Lung (tissue), 12 donors: ENCODE measurements around the gene PCDHB7. TPM values are rescaled to one million over a fixed set of nuclear protein-coding genes. Genes with fewer than 3 reads are reported as not detected.
"Not testable (repeated sequence)": the region's sequence is repeated elsewhere in the genome, so short reads cannot be mapped to it uniquely, and the experiment has no call there.

Source experiments
- ATAC-seq: fragments of 200-7000 bp; cut with Tn5 transposase; one replicate; pipeline ENCODE4 v1.9.1; 2020; ENCODE audit warnings: moderate number of reproducible peaks; ENCODE audit not compliant: insufficient read depth, low FRiP score
- DNase-seq, 3 donors: peaks; one replicate each; pipeline ENCODE4 v3.0.0-alpha.2; 2013 to 2017
- H3K27ac ChIP-seq, 2 donors: one replicate each; pipeline ENCODE4 v1.5.1; 2013; ENCODE audit warnings: mild to moderate bottlenecking in 2 of 2, moderate library complexity in 2 of 2, control low read depth in 1 of 2, inconsistent platforms in 1 of 2, low read depth in 1 of 2, low read length in 1 of 2
- H3K27me3 ChIP-seq, 3 donors: one replicate each; pipeline ENCODE4 v1.5.1; 2013; ENCODE audit warnings: low read length in 2 of 3; ENCODE audit not compliant: control insufficient read depth in 3 of 3, insufficient read depth in 3 of 3
- H3K36me3 ChIP-seq, 4 donors: one replicate each; pipeline ENCODE4 v1.5.1; 2013; ENCODE audit warnings: low read length in 4 of 4, mild to moderate bottlenecking in 1 of 4, moderate library complexity in 1 of 4; ENCODE audit not compliant: control insufficient read depth in 4 of 4, insufficient read depth in 4 of 4
- H3K4me1 ChIP-seq, 5 donors: one replicate each; pipeline ENCODE4 v1.5.1; 2013; ENCODE audit warnings: low read length in 5 of 5, mild to moderate bottlenecking in 2 of 5, moderate library complexity in 1 of 5; ENCODE audit not compliant: control insufficient read depth in 5 of 5, insufficient read depth in 5 of 5
- H3K4me3 ChIP-seq: one replicate; pipeline ENCODE4 v1.5.1; 2013; ENCODE audit warnings: mild to moderate bottlenecking, control low read depth, moderate library complexity
- H3K9ac ChIP-seq, 2 donors: one replicate each; pipeline ENCODE4 v1.5.1; 2013; ENCODE audit warnings: low read length in 2 of 2, control low read depth in 1 of 2; ENCODE audit not compliant: insufficient read depth in 1 of 2
- H3K9me3 ChIP-seq, 4 donors: one replicate each; pipeline ENCODE4 v1.5.1; 2013; ENCODE audit warnings: low read length in 3 of 4, mild to moderate bottlenecking in 1 of 4, moderate library complexity in 1 of 4; ENCODE audit not compliant: control insufficient read depth in 4 of 4, insufficient read depth in 3 of 4
- WGBS, 2 donors: extraction: QIAGEN DNeasy Blood & Tissue Kit; methylation state at CpG; one replicate each; pipeline ENCODE4 v1.1.7; 2013; 5-methylcytosine and 5-hydroxymethylcytosine counted together
- polyA plus RNA-seq, 2 donors: library from polyadenylated mRNA; stranded (reverse); fragments of 200-250 nt; gene quantifications; one replicate each; pipeline ENCODE4 v1.2.1, GENCODE V29; 2013
- total RNA-seq, 2 donors: library from RNA; depleted of rRNA in 1 of 2; stranded (reverse); fragments of >200 nt in 1 of 2; gene quantifications; one replicate each; pipeline ENCODE4 v1.2.1, GENCODE V29; 2014 to 2021
- TF ChIP-seq, protein P1 (sequence below): IDR thresholded peaks from 2 replicates; pipeline ENCODE4 v1.5.1; 2012; ENCODE audit warnings: mild to moderate bottlenecking; ENCODE audit errors: control extremely low read depth, extremely low read depth
- donor health status: control.
- donor health status: control.
- donor health status: Bipolar disorder and iron deficiency.
- donor health status: healthy.
- donor health status: DM: yes; HTN: yes; CAD: no.

PCDHB7 gene
- total and polyA plus RNA-seq, 4 donors, result 0.31 to 4.7 (median 1.8) TPM

- Histone ChIP-seq H3K4me1 (no peaks in the 10 kb centered on the region), H3K4me3 (no peak overlapping the region), H3K9ac (no peak overlapping the region), H3K36me3 (no peaks in the 10 kb centered on the region), H3K27me3 (peaks cover 0 to 2% (median 0%) of the 10 kb centered on the region in 3 donors), H3K27ac (no peak overlapping the region), H3K9me3 (peaks cover 3 to 30% (median 11%) of the 10 kb centered on the region in 4 donors)
- DNase-seq, result no peak
- 33 to 41% methylated on average over 33 of the region's 33 CpGs for WGBS, 2 donors
- TF ChIP-seq, protein P1, sequence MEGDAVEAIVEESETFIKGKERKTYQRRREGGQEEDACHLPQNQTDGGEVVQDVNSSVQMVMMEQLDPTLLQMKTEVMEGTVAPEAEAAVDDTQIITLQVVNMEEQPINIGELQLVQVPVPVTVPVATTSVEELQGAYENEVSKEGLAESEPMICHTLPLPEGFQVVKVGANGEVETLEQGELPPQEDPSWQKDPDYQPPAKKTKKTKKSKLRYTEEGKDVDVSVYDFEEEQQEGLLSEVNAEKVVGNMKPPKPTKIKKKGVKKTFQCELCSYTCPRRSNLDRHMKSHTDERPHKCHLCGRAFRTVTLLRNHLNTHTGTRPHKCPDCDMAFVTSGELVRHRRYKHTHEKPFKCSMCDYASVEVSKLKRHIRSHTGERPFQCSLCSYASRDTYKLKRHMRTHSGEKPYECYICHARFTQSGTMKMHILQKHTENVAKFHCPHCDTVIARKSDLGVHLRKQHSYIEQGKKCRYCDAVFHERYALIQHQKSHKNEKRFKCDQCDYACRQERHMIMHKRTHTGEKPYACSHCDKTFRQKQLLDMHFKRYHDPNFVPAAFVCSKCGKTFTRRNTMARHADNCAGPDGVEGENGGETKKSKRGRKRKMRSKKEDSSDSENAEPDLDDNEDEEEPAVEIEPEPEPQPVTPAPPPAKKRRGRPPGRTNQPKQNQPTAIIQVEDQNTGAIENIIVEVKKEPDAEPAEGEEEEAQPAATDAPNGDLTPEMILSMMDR, result no peak
- no peak for ATAC-seq
Measured at GRCh38 chr5:141150224-141150992, 22.0 kb upstream of the PCDHB7 start.

DNA sequence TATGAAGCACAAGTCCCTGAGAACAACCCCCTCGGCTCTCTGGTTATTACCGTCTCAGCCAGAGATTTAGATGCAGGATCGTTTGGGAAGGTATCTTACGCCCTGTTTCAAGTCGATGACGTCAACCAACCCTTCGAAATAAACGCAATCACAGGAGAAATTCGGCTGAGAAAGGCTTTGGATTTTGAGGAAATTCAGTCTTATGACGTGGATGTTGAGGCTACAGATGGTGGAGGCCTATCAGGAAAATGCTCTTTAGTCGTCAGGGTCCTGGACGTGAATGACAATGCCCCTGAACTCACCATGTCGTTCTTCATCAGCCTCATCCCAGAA is 21.5 kb upstream of the PCDHB7 start:
- ATAC-seq (no peak), DNase-seq (no peak)
- Histone ChIP-seq H3K36me3 (no peaks in the 10 kb centered on the region), H3K4me1 (no peaks in the 10 kb centered on the region), H3K27ac (no peak overlapping the region), H3K9ac (no peak overlapping the region), H3K9me3 (peaks cover 3 to 32% (median 12%) of the 10 kb centered on the region in 4 donors), H3K4me3 (no peak overlapping the region), H3K27me3 (peaks cover 0 to 2% (median 0%) of the 10 kb centered on the region in 3 donors)
- WGBS, 2 donors, result 35 to 39% methylated on average over 13 of the region's 13 CpGs
- TF ChIP-seq, protein P1, result no peak

DNA sequence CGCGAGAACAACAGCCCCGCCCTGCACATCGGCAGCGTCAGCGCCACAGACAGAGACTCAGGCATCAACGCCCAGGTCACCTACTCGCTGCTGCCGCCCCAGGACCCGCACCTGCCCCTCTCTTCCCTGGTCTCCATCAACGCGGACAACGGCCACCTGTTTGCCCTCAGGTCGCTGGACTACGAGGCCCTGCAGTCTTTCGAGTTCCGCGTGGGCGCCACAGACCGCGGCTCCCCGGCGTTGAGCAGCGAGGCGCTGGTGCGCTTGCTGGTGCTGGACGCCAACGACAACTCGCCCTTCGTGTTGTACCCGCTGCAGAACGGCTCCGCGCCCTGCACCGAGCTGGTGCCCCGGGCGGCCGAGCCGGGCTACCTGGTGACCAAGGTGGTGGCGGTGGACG is 20.8 kb upstream of the PCDHB7 start:
- not testable (repeated sequence) for H3K27me3 ChIP-seq, H3K4me3 ChIP-seq, H3K27ac ChIP-seq, DNase-seq, H3K4me1 ChIP-seq, H3K9ac ChIP-seq, ATAC-seq, H3K36me3 ChIP-seq
- peaks cover 3 to 37% (median 14%) of the 10 kb centered on the region in 4 donors for H3K9me3 ChIP-seq
- 30 to 34% methylated on average over 25 to 39 of the region's 41 CpGs for WGBS, 2 donors

GRCh38 chr5:141152096-141152495 is 20.3 kb upstream of the PCDHB7 start:
- H3K9ac ChIP-seq, ATAC-seq, H3K27ac ChIP-seq, H3K36me3 ChIP-seq, H3K4me1 ChIP-seq, DNase-seq, H3K4me3 ChIP-seq, H3K27me3 ChIP-seq: not testable (repeated sequence)
- WGBS, 2 donors, result 25 to 27% methylated on average over 30 to 36 of the region's 36 CpGs
- peaks cover 3 to 39% (median 15%) of the 10 kb centered on the region in 4 donors for H3K9me3 ChIP-seq
